PC-3 (cell line): ENCODE measurements around the gene MIER1. TPM values are rescaled to one million over a fixed set of nuclear protein-coding genes. Genes with fewer than 3 reads are reported as not detected.

ENCODE experiments used
- ATAC-seq: fragments of 200-7000 bp; cut with Tn5 transposase; 2 replicates; pipeline ENCODE4 v1.9.1; 2020; ENCODE audit warnings: mild to moderate bottlenecking, moderate library complexity
- BruUV-seq: library from RNA; stranded (reverse); fragments of 400-500 nt; replicated peaks from 2 replicates; lab custom pipeline; 2021; lab: Mats Ljungman, UMichigan
- CTCF ChIA-PET: fragments of 300-600 bp; sonication (Branson Sonifier 250); formaldehyde crosslinking; loops from one replicate; lab custom pipeline; 2022; ENCODE audit warnings: antibody characterized with exemption; lab: Charles Lee
- POLR2A ChIA-PET: fragments of 300-600 bp; sonication (Branson Sonifier 250); formaldehyde crosslinking; loops from one replicate; lab custom pipeline; 2022; ENCODE audit warnings: antibody characterized with exemption; ENCODE audit not compliant: unreplicated experiment; lab: Charles Lee
- DNase-seq: peaks from one replicate; pipeline ENCODE4 v3.0.0-alpha.2; 2015
- H2AFZ ChIP-seq: fragments of 300-600 bp; sonication (generic); 2 replicates; pipeline ENCODE4 v1.6.0; 2016; ENCODE audit warnings: antibody characterized with exemption, low read length
- H3F3A ChIP-seq: fragments of 300-600 bp; sonication (generic); one replicate; pipeline ENCODE4 v1.6.0; 2017; ENCODE audit warnings: antibody characterized with exemption, low read length, control low read depth, mild to moderate bottlenecking; ENCODE audit not compliant: unreplicated experiment
- H3K27ac ChIP-seq: fragments of 300-600 bp; sonication (generic); 2 replicates; pipeline ENCODE4 v1.5.1; 2016; ENCODE audit warnings: mild to moderate bottlenecking, low read length
- H3K27me3 ChIP-seq: fragments of 300-600 bp; sonication (generic); 2 replicates; pipeline ENCODE4 v1.6.1; 2016; ENCODE audit warnings: low read length, mixed read lengths
- H3K36me3 ChIP-seq: fragments of 300-600 bp; sonication (generic); 2 replicates; pipeline ENCODE4 v1.6.1; 2016; ENCODE audit warnings: low read depth, mixed run types, low read length, mixed read lengths
- H3K4me1 ChIP-seq: fragments of 300-600 bp; sonication (generic); 2 replicates; pipeline ENCODE4 v1.5.1; 2016; ENCODE audit warnings: low read length; ENCODE audit not compliant: insufficient read depth
- H3K4me2 ChIP-seq: fragments of 300-600 bp; sonication (generic); 2 replicates; pipeline ENCODE4 v1.6.0; 2016; ENCODE audit warnings: low read length
- H3K4me3 ChIP-seq: fragments of 300-600 bp; sonication (generic); 2 replicates; pipeline ENCODE4 v1.5.1; 2016; ENCODE audit warnings: mild to moderate bottlenecking, low read length, mixed read lengths
- H3K79me2 ChIP-seq: fragments of 300-600 bp; sonication (generic); 2 replicates; pipeline ENCODE4 v1.6.1; 2017; ENCODE audit warnings: low read length, mixed read lengths
- H3K9ac ChIP-seq: fragments of 300-600 bp; sonication (generic); 2 replicates; pipeline ENCODE4 v1.6.0; 2016; ENCODE audit warnings: mild to moderate bottlenecking, low read length
- H3K9me2 ChIP-seq: fragments of 300-600 bp; sonication (generic); replicated peaks from 2 replicates; pipeline ENCODE4 v1.6.1; 2016; ENCODE audit warnings: mixed run types, low read length, mixed read lengths
- H3K9me3 ChIP-seq: fragments of 300-600 bp; sonication (generic); 2 replicates; pipeline ENCODE4 v1.6.1; 2016; ENCODE audit warnings: low read length, mixed read lengths
- H4K20me1 ChIP-seq: fragments of 300-600 bp; sonication (generic); 2 replicates; pipeline ENCODE4 v1.6.1; 2016; ENCODE audit warnings: low read length, mixed read lengths
- CTCF ChIP-seq: fragments of 300-600 bp; sonication (generic); conservative IDR thresholded peaks from 2 replicates; pipeline ENCODE4 v1.5.1; 2017; ENCODE audit warnings: antibody characterized with exemption, low read depth, mild to moderate bottlenecking, low read length
- EZH2 ChIP-seq: fragments of 300-600 bp; sonication (generic); IDR thresholded peaks from one replicate; pipeline ENCODE4 v1.6.1; 2017; ENCODE audit warnings: antibody characterized with exemption, mild to moderate bottlenecking, low read length; ENCODE audit not compliant: unreplicated experiment
- EZH2phosphoT487 ChIP-seq: fragments of 300-600 bp; sonication (generic); IDR thresholded peaks from 2 replicates; pipeline ENCODE4 v1.6.1; 2018; ENCODE audit warnings: mild to moderate bottlenecking, antibody characterized with exemption, low read length, borderline replicate concordance
- intact Hi-C: fragments of 100-400 bp; cut with micrococcal nuclease; formaldehyde crosslinking; loops from 2 replicates; pipeline ENCODE4 v1.9.0; 2023
- total RNA-seq: library from RNA; depleted of rRNA; stranded (reverse); fragments of >200 nt; gene quantifications from 2 replicates; pipeline ENCODE4 v1.2.3, GENCODE V29; 2014

MIER1 gene
- total RNA-seq, 1 experiment from 2014 or later: 11.8 TPM

- intact Hi-C loops: loop anchor here (5.0 kb wide), 2 partner anchors 52 to 502 kb away; partner anchors contain the start of gene SLC35D1
- Histone ChIP-seq H3K27me3 (no peaks in the 10 kb centered on the region), H3K4me3 (no peak overlapping the region), H3K9me2 (no peaks in the 10 kb centered on the region), H3F3A (no peaks in the 10 kb centered on the region), H3K79me2 (no peaks in the 10 kb centered on the region), H3K36me3 (no peaks in the 10 kb centered on the region), H3K27ac (no peak overlapping the region), H3K4me2 (no peak overlapping the region), H3K4me1 (no peaks in the 10 kb centered on the region), H2AFZ (no peak overlapping the region), H3K9ac (no peak overlapping the region), H3K9me3 (no peaks in the 10 kb centered on the region), H4K20me1 (no peaks in the 10 kb centered on the region)
- DNase-seq (no peak), ATAC-seq (no peak)
- ChIA-PET CTCF (no interaction called here), POLR2A (no interaction called here)
- TF ChIP-seq EZH2: no peak
- no peak for TF ChIP-seq EZH2phosphoT487
- no peak for TF ChIP-seq CTCF
- no TSS peak for BruUV-seq
Measured at GRCh38 chr1:66999640-67000400, 75.0 kb downstream of the MIER1 start.

- Histone ChIP-seq H2AFZ (no peak overlapping the region), H3K4me3 (no peak overlapping the region), H3K27me3 (no peaks in the 10 kb centered on the region), H3K9ac (no peak overlapping the region), H3K9me3 (no peaks in the 10 kb centered on the region), H3K4me1 (no peaks in the 10 kb centered on the region), H3K4me2 (no peak overlapping the region), H3K36me3 (no peaks in the 10 kb centered on the region), H3K79me2 (no peaks in the 10 kb centered on the region), H3K9me2 (no peaks in the 10 kb centered on the region), H4K20me1 (no peaks in the 10 kb centered on the region), H3K27ac (no peak overlapping the region), H3F3A (no peaks in the 10 kb centered on the region)
- intact Hi-C loops: no loop called here
- no peak for ATAC-seq
- ChIA-PET POLR2A (no interaction called here), CTCF (no interaction called here)
- no peak for DNase-seq
- TF ChIP-seq CTCF (no peak), EZH2 (no peak), EZH2phosphoT487 (no peak)
- no TSS peak for BruUV-seq
Measured at GRCh38 chr1:67001682-67002425, 77.1 kb downstream of the MIER1 start.

GRCh38 chr1:67004176-67004575 is 79.4 kb downstream of the MIER1 start:
- intact Hi-C loops: no loop called here
- no peaks in the 10 kb centered on the region for H3K36me3 ChIP-seq
- DNase-seq: no peak
- no peaks in the 10 kb centered on the region for H3F3A ChIP-seq
- H2AFZ ChIP-seq: no peak overlapping the region
- no peaks in the 10 kb centered on the region for H3K79me2 ChIP-seq
- no peak overlapping the region for H3K27ac ChIP-seq
- no peak overlapping the region for H3K9ac ChIP-seq
- no peaks in the 10 kb centered on the region for H4K20me1 ChIP-seq
- ChIA-PET CTCF (no interaction called here), POLR2A (interaction anchor here (0.6 kb wide), 1 partner anchor 28 kb away, joined by 8 read pairs; no protein-coding TSS in a partner anchor)
- ATAC-seq: no peak
- H3K9me2 ChIP-seq: no peaks in the 10 kb centered on the region
- no peaks in the 10 kb centered on the region for H3K4me1 ChIP-seq
- no peak overlapping the region for H3K4me2 ChIP-seq
- TF ChIP-seq EZH2 (no peak), CTCF (no peak), EZH2phosphoT487 (no peak)
- no TSS peak for BruUV-seq
- H3K9me3 ChIP-seq: no peaks in the 10 kb centered on the region
- H3K4me3 ChIP-seq: no peak overlapping the region
- H3K27me3 ChIP-seq: no peaks in the 10 kb centered on the region
